ENCODE data around the gene GLRX5.

DNA sequence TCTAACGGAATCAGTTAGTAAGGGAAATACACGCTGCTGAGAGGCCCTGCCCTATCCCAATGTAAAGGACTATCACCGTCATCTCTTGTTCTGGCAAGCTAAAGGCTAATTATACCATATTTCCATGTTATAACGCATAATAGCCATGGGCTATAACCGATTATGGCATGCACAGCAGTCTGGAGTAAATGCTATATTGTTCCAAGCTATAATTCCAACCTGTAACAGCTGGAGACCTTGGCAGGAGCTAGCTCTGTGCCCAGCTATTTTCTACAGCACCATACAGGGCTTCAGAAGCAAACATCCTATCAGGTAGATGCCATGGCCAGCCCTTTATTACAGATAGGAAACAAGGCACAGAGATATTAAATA lies 44.7 kb upstream of the GLRX5 start:
- TF ChIP-seq CTCF (IDR thresholded peaks at IDR 0.05), result no peak
- no peak for TF ChIP-seq POLR2A (IDR thresholded peaks at IDR 0.05)
